Measurements from ENCODE around the gene UGT2B15. TPM values are rescaled to one million over a fixed set of nuclear protein-coding genes. Genes with fewer than 3 reads are reported as not detected.
A peak's percentile ranks its signal among the peaks of the same experiment; 100 is the strongest.
"Not testable (repeated sequence)": the region's sequence is repeated elsewhere in the genome, so short reads cannot be mapped to it uniquely, and the experiment has no call there.

Gene UGT2B15
- under 0.01 TPM in 1 of 2 replicates, not detected in the other for total RNA-seq

DNA sequence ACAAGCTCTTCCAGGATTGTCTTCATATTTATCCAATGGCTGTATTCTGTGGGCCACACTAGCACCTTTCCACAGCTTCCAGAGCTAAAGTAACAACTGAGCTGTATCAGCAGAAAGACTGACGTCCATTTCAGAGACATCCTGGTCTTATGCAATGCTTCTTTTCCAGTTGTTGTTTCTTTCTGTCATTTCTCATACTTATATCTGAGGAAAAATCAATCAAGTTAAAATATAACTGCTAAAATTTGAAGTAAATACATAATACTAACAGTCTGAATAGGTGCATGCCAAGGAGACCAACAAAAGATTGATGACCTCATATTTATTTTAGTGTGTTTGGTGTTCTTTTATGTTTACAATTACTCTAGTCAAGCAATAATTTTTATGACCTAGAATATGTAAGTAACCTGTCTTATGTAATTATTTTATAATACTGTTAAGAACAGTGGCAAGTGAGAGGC is at the start of gene UGT2B15:
TSS of gene UGT2B15 (minus strand) at position 174 of the 461 bp plus-strand sequence. CDS start at position 140, 34 bp downstream.
- peak; percentile 17 for DNase-seq (ENCODE audit: low read depth)
- not testable (repeated sequence) for FAIRE-seq

DNA sequence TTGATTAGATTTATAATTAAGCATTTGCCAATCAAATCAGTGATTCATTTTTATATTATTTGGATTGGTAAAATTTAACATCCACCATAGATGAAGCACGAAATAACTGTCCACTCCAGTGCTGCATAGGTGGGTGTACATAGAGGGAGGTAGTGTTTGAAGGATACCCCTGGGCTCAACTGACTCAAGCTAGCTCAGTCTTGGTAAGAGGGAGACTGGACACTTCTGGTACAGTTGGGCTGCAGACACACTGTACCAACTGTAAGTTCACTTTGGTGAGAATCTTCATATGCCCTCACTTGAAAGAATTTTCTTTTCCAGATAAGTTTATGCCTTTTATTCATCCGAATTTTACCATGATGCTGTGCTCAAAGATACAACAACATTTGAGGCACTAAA is 48.6 kb upstream of the UGT2B15 start:
- Histone ChIP-seq H3K36me3 (ENCODE audit: control insufficient read depth, insufficient read depth, low read length) (no peaks in the 10 kb centered on the region), H3K4me3 (ENCODE audit: low read depth, low read length) (no peak overlapping the region), H3K27me3 (ENCODE audit: control insufficient read depth, insufficient read depth, low read length) (no peaks in the 10 kb centered on the region)
- FAIRE-seq (no peak), DNase-seq (ENCODE audit: low read depth) (no peak)
- TF ChIP-seq, protein P1, sequence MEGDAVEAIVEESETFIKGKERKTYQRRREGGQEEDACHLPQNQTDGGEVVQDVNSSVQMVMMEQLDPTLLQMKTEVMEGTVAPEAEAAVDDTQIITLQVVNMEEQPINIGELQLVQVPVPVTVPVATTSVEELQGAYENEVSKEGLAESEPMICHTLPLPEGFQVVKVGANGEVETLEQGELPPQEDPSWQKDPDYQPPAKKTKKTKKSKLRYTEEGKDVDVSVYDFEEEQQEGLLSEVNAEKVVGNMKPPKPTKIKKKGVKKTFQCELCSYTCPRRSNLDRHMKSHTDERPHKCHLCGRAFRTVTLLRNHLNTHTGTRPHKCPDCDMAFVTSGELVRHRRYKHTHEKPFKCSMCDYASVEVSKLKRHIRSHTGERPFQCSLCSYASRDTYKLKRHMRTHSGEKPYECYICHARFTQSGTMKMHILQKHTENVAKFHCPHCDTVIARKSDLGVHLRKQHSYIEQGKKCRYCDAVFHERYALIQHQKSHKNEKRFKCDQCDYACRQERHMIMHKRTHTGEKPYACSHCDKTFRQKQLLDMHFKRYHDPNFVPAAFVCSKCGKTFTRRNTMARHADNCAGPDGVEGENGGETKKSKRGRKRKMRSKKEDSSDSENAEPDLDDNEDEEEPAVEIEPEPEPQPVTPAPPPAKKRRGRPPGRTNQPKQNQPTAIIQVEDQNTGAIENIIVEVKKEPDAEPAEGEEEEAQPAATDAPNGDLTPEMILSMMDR (IDR thresholded peaks at IDR 0.05; ENCODE audit: insufficient read depth, low read length, severe bottlenecking): no peak

More for the DNA sequence above, at the start of gene UGT2B15:
- H3K36me3 ChIP-seq (ENCODE audit: control insufficient read depth, insufficient read depth, low read length); H3K27me3 ChIP-seq (ENCODE audit: control insufficient read depth, insufficient read depth, low read length); H3K4me3 ChIP-seq (ENCODE audit: low read depth, low read length): not testable (repeated sequence)

DNA sequence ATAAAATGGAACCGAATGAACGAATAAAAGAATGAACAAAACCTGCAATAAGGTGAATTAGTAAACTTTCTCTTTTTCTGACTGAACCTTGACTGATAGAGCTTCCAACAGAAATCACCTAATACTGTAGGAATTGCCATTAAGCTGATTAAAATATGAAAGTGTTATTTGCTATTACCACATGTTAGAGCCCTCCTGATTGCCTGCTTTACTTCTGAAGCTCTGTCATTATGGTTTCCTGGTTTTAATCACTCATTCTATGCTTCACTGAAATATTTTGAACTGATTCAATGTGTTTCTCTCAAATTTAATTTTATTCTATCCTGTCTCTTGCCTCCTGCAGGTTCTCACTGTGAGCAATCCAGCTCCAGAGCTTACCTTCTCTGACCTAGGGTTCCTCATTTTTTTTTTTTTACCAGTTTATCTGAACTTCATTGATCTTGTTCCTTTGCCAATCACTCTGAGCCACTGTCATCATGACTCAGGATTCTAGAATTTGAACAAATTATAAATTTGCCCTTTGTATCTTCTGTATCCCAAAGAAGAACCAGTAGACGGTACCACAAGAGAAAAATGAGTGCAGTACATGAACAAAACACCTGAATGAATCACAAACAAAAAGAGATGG is 48.1 kb upstream of the UGT2B15 start:
- no peaks in the 10 kb centered on the region for H3K27me3 ChIP-seq (ENCODE audit: control insufficient read depth, insufficient read depth, low read length)
- DNase-seq (ENCODE audit: low read depth) (no peak), FAIRE-seq (no peak)
- no peaks in the 10 kb centered on the region for H3K36me3 ChIP-seq (ENCODE audit: control insufficient read depth, insufficient read depth, low read length)
- TF ChIP-seq, protein P1 (IDR thresholded peaks at IDR 0.05; ENCODE audit: insufficient read depth, low read length, severe bottlenecking): no peak
- no peak overlapping the region for H3K4me3 ChIP-seq (ENCODE audit: low read depth, low read length)

DNA sequence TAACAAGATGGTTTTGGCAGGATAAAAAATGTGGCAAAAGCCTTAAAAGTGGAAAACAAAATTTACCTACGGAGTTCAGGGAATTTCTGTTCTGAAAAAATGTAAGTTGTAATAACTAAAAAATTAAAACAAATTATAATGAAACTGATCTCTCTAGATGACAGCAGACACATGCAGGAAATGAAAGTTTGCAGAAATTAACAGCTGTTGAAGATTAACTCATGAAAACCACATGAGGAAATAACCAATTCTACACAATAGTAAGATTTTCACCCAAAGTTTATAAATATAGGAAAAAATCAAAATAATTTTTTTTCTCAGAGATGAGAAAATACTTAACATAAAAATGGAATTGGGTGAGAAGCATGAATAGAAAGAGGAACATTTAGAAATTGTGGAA is 47.5 kb upstream of the UGT2B15 start:
- H3K4me3 ChIP-seq (ENCODE audit: low read depth, low read length): no peak overlapping the region
- no peaks in the 10 kb centered on the region for H3K36me3 ChIP-seq (ENCODE audit: control insufficient read depth, insufficient read depth, low read length)
- H3K27me3 ChIP-seq (ENCODE audit: control insufficient read depth, insufficient read depth, low read length): no peaks in the 10 kb centered on the region
- no peak for FAIRE-seq
- TF ChIP-seq, protein P1 (IDR thresholded peaks at IDR 0.05; ENCODE audit: insufficient read depth, low read length, severe bottlenecking): no peak
- DNase-seq (ENCODE audit: low read depth): no peak

DNA sequence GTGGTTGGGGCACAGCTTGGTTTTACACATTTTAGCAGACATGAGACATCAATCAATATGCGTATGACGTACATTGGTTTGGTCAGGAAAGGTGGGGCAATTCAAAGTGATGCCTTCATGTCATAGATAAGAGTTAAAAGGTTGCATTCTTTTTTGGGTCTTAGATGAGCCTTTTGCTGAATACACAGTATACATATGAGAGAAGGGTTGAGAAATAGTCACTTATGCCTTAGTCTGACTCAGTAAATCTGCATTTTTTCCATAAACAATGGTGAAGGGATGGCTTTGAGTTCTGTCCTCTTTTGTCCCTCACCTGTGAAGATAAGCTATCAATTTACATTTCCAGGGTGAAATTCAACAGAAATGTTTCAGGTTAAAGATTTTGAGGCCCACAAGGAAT is 43.9 kb upstream of the UGT2B15 start:
- H3K4me3 ChIP-seq (ENCODE audit: low read depth, low read length): no peak overlapping the region
- FAIRE-seq (no peak), DNase-seq (ENCODE audit: low read depth) (no peak)
- TF ChIP-seq, protein P1 (IDR thresholded peaks at IDR 0.05; ENCODE audit: insufficient read depth, low read length, severe bottlenecking): no peak
- H3K36me3 ChIP-seq (ENCODE audit: control insufficient read depth, insufficient read depth, low read length): no peaks in the 10 kb centered on the region
- H3K27me3 ChIP-seq (ENCODE audit: control insufficient read depth, insufficient read depth, low read length): no peaks in the 10 kb centered on the region

DNA sequence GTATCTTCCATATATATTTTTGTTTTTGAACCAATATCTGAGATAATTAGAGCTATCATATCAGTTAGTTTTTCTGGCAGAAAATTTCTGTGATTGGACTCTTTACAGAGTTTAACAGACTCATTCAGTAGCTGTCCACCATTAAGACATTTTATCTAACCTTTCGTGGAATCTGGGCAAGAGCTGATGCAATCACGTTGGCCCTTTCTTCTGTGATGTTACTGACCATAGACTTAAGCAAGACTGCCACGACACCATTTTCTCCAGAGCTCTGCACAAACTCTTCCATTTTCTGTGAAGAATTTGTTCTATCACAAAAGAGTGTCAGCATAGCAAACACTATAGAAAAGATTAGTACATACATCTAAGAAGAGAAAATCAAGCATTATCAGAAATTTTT is 41.8 kb upstream of the UGT2B15 start:
- Histone ChIP-seq H3K36me3 (ENCODE audit: control insufficient read depth, insufficient read depth, low read length) (no peaks in the 10 kb centered on the region), H3K27me3 (ENCODE audit: control insufficient read depth, insufficient read depth, low read length) (no peaks in the 10 kb centered on the region), H3K4me3 (ENCODE audit: low read depth, low read length) (no peak overlapping the region)
- TF ChIP-seq, protein P1 (IDR thresholded peaks at IDR 0.05; ENCODE audit: insufficient read depth, low read length, severe bottlenecking): no peak
- DNase-seq (ENCODE audit: low read depth) (no peak), FAIRE-seq (no peak)
